T-helper 2 cell (primary cell): ENCODE data around the gene DPAGT1.
"Not testable (repeated sequence)": the region's sequence is repeated elsewhere in the genome, so short reads cannot be mapped to it uniquely, and the experiment has no call there.

Source experiments
- DNase-seq, 5 experiments: peaks; one replicate each; pipeline versions ENCODE4 v3.0.0 to v3.0.0-alpha.2; 2012 to 2022

The DPAGT1 gene

DNA sequence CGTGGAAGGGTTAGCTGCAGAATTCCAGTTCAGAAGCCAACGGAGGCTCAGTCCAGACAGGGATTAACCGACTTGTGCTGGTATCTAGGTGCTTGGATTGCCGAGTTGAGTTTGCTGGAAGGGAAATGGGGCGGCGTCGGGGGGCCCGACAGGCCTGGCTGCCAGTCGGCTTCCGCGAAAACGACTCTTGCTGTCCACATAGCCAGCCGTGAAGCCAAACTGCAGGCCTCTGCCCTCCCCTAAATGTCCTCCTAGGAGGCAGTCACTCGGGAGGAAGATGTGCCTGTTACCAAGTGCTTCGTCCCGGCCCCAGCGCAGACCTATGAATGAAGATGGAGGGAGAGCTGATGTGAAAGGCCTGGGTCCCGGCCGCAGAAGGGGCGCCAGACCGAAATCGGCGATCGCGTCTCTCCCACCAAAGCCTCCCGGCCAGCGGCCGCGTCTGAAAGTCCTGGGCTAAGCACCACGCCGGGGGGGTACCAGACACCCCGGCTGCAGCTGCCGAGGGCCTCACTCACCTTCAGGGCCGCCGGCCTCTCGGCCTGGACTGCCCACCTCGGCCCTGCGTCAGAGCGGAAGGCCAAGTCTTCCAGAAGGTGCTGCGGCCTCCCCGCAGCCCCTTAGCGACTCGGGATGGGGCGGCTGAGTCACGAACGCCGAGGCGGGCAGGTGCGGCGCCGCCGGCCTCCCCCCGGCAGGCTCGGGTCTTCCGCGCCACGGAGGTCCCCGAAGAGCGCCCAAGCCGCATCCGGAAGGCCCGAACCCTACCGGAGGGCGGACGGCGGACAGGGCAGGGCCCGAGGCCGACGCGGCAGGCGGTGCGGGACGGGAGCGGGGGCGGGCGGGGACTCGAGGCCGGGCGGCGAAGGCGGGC, 7.5 kb downstream of the DPAGT1 start:
- peak in 4 of 5 experiments; percentile 22 to 54 (median 25) for DNase-seq

DNA sequence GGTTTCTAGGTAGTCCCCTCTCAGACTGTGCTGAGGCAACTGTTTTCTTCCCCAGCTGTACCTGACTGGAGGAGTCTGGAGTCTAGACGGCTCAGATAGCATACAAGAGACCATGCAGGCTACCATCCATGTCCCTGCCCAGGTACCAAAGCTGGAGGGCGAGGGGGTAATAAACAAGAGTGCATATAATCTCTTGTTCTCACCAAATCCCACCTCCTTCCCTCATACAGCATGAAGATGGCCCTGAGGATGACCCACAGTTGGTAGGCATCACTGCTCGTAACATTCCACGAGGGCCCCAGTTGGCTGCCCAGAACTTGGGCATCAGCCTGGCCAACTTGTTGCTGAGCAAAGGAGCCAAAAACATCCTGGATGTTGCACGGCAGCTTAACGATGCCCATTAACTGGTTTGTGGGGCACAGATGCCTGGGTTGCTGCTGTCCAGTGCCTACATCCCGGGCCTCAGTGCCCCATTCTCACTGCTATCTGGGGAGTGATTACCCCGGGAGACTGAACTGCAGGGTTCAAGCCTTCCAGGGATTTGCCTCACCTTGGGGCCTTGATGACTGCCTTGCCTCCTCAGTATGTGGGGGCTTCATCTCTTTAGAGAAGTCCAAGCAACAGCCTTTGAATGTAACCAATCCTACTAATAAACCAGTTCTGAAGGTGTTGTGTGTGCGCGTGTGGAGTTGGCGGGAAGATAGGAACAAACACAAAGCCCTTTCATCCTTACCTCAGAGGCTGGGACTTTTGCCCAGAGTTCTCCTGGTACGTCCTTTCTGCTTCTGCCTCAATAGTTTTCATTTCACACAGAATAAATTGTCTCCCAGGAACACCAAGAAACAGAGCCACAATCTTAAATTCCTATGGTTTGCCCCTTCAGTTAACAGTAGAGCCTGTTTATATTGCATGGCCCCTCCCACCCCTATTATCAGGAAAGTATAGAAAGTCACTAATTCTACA, 8.5 kb downstream of the DPAGT1 start:
- no peak for DNase-seq

DNA sequence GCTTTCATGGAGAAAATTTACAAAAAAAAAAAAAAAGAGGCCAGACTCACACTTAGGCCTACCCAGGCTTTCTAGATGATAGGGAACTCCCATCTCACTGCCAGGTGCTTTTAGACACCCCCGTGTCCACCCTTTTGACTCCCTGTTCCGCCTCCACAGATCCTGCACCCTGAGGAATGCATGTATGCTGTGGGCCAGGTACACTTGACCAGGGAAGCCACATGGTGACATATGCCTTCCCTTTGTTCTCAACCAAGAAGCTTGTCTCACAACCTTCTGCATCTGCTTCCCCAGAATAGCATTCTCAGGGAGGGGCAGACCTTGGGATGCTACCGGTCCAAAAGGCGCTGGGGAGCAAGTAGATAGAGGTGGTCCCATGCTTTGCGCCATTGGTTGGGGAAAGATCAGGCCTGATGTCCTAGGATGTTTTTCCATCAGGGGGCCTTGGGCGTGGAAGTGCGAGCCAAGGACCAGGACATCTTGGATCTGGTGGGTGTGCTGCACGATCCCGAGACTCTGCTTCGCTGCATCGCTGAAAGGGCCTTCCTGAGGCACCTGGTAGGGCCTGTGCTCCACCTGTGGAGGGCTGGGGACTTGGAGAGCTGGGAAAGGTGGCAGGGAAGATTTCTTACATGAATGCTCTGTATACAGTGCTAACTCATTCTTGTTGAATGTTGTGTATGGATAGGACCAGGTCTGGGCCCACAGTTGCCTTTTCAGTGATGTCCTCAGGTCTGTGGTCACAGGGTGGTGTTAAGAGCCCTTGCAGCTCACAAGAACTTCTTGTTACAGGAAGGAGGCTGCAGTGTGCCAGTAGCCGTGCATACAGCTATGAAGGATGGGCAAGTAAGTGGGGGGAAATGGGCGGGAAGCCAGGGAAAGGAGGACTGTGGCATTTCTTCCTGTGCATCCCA, 9.4 kb downstream of the DPAGT1 start:
- peak in 1 of 5 experiments; percentile 41 for DNase-seq

DNA sequence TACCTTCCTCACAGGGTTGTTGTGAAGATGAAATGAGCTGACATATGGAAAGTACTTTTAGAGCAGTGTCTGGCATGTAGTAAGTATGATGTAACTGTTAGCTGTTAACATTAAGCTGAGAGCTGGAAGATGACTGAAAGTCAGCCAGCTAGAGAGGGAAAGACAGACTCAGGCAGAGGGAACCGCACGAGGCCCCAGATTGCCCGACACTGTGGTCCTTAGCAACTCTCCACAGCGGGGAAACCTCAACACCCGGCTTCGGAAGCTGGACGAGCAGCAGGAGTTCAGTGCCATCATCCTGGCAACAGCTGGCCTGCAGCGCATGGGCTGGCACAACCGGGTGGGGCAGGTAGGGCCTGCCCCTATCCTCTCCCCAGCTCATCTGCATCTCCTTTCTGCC, 10.5 kb downstream of the DPAGT1 start:
- DNase-seq = no peak

DNA sequence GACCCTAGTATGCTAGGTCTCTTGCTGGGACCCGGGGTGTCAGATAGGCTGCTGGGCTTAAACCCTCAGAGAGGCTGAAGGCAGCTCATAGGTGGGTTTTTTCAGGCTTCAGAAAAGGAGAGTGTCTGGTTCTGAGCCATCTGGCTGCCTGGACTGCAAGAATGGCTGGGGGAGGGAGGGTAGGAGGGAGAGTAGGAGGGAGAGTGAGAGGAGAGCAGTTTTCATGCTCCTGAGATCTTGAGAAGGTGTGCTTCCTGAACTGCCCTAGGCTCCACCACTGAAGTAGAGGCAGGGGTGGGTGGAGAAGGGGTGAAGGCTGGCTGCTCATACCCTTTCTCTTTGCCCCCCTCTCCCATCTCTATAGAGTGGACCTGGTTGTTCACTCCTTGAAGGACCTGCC, 12.3 kb downstream of the DPAGT1 start:
- no peak for DNase-seq

DNA sequence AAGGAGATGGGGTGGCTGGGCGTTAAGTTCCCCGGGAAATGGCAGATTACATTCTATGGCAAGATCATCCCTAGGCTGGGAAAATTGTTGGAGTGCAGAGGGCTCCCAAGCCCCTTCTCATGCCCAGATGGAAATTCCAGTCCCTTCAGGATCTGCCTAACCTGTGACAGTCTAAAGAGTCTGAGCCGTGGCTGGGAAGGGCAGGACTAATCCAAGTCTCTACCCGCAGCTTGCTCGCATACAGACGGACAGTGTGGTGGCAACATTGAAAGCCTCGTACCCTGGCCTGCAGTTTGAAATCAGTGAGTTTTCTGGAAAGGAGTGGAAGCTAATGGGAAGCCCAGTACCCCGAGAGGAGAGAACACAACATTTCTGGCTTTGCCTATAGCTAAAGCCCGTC, 13.2 kb downstream of the DPAGT1 start:
- no peak for DNase-seq

DNA sequence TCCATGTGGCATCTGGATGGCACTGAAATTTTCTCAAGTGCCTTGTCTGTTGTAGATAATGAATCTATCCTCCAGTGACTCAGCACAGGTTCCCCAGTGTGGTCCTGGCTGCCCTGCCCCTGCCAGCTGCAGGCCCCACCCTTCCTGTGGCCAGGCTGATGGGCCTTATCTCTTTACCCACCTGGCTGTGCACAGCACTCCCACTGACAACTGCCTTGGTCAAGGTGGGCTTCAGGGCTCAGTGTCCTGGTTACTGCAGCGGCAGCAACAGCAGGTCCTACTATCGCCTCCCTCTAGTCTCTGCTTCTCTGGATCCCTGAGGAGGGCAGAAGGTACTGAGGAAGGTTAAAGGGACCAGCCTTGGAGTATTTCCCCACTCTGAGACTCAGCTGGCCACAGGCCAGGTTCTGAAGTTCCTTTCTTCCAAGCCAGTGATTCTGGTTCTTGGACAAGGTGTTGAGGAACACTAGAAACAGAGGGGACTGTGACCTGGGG, 13.9 kb downstream of the DPAGT1 start:
- DNase-seq = peak in 1 of 5 experiments; percentile 38

DNA sequence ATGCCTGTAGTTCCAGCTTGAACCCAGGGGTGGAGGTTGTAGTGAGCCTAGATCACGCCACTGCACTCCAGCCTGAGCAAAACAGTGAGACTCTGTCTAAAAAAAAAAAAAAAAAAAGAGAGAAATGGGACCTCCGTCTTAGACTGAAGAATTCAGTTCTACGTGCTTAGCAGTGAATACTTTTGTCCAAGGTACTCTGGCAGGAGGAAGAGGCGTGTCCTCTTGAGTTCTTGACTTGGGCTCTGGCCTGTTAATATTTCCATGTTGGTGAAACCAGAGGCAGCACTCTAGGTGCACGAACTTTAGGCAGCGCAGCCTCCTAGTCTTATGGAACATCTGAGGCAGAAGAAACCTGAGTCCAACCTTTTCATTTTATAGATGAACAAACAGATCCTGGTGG, 14.5 kb downstream of the DPAGT1 start:
- no peak for DNase-seq

DNA sequence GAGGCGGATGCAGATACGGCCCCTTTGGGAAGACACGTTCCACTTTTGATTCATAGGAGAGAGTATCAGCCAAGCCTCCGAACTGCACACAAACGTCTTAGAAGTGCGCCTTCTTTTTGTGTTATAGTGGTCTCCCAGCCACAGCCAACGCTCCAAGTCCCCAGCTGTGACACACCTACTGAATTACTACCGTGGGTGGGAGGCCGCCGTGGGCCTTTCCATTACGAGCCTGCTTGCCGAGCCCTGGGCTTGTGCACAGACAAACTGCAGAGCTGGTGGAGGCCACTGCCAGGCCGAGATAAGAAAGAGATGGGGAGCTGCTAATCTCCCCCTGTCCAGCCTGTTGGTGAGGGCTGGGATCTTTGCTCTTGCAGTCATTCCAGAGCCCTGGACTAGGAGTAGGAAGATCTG, 16.2 kb downstream of the DPAGT1 start:
- DNase-seq = no peak

DNA sequence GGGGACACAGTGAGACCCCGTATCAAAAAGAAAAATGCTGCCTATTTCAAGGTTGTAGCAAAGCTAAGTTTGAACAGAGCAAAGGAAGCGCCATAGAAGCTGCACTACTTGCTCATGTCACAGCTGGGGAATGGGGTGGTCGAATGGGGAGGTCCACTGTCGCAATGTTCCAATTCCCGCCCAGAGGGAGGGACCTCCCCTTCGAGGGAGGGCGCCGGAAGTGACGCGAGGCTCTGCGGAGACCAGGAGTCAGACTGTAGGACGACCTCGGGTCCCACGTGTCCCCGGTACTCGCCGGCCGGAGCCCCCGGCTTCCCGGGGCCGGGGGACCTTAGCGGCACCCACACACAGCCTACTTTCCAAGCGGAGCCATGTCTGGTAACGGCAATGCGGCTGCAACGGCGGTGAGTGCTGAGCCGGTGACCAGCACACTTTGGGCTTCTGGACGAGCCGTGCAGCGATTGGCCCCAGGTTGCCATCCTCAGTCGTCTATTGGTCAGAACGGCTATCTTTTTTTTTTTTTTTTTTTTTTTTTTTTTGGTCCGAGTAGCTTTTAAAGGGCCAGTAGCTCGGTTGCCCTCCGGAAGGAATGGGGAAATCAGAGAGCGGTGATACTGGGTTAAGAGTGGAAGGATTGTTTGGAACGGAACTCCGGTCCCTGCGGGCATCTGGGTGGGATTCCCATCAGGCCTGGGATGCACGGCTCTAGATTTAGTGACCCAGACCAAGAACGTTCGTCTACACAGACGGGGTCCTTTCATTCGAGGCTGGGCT, 16.8 kb downstream of the DPAGT1 start, which contains the start of gene HMBS:
HMBS (plus strand) TSS at position 219 of the 774 bp plus-strand sequence; CDS start at position 372, 153 bp downstream.
- DNase-seq = peak; percentile 75 to 96 (median 89)

DNA sequence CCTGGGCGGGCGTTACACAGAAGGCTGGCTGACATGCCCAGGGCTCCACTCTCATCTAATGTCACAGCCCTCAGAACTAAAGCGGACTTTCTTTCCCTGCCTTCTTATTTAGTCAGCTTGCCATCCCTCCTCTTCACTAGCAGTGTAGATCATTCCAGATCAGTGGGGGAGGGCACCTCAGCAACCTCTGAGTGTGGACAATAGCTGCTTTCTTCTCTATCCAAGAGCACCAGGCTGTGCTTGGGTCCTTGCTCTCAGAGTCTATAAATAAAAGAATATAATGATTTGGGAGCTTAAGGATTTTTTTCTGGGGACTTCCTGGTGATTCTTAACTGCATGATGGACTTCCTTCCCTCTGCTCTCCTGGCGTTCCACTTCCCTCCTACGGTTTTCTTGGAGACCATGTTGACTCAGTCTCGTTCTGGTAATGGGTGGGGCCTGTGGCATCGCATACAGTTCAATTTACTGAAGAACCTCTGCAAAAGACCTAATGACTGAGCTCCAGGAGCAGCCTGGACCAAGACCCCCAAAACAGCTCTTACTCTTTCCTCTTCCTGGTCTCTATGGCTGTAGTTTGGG, 19.9 kb downstream of the DPAGT1 start:
- no peak for DNase-seq

DNA sequence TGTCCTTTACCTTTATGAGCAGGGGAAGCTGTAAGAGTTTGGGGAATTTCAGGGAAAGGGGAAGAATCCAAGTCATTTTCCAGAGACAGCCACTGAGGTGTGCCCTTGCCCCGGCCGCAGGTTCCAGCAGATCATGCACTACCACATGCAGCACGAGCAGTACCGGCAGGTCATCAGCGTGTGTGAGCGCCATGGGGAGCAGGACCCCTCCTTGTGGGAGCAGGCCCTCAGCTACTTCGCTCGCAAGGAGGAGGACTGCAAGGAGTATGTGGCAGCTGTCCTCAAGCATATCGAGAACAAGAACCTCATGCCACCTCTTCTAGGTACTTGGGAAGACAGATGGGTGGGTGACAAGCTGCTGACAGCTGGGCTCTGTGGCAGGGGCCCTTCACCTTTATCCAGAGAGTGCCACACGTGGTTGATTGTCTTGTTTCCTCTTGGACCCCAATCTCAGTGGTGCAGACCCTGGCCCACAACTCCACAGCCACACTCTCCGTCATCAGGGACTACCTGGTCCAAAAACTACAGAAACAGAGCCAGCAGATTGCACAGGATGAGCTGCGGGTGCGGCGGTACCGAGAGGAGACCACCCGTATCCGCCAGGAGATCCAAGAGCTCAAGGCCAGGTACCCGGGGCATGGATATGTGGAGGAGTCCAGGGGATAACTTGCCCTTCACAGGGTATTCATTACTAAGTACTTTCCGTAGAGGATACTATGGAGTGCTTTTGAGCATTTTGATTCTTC, 22.8 kb downstream of the DPAGT1 start:
- DNase-seq = no peak

DNA sequence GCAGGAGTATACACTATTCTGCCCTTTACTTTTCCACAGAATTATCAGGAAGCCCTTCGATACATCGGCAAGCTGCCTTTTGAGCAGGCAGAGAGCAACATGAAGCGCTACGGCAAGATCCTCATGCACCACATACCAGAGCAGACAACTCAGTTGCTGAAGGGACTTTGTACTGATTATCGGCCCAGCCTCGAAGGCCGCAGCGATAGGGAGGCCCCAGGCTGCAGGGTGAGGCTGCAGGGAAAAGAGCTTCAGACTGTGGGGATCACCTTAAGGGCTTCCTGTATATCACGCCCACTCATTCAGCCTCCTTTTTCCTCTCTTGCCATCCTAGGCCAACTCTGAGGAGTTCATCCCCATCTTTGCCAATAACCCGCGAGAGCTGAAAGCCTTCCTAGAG, 23.8 kb downstream of the DPAGT1 start:
- DNase-seq = no peak

DNA sequence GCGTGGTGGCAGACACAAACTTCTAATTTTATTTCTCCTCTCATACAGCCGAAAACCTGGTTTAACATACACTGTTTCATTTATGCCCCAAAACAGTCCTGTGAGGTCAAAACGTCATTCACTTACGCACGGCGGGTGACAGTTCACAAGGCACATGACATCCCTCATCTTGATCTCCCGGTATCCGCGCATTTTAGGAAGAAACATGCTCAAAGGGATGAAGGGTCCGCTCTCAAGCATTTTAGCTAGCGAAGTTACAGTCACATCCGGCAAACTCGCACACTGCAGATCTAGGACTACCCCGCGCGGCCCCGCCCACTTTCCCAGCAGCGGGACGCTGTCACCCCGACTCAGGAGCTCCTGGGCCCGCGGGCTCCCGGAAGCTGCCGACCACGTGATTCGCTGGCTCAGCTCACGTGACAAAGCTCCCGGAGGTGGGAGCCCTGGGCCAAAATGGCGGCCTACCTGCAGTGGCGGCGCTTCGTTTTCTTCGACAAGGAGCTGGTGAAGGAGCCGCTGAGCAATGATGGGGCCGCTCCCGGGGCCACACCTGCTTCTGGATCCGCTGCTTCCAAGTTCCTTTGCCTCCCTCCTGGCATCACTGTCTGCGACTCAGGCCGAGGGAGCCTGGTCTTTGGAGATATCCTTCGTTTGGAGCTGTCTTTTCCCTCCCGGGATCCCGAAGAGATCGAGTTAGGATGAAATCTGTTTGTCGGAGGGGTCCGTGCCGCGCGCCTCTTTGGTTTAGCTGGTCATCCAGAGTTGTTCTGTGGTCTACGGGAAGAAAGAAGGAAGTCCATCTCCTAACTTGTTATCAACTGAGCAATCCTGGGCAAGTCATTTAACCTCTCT, 34.1 kb downstream of the DPAGT1 start, which contains the start of gene VPS11:
VPS11 (plus strand) TSS at position 448 of the 852 bp plus-strand sequence; CDS start at position 454, 6 bp downstream.
- DNase-seq = peak; percentile 95 to 99 (median 98)

DNA sequence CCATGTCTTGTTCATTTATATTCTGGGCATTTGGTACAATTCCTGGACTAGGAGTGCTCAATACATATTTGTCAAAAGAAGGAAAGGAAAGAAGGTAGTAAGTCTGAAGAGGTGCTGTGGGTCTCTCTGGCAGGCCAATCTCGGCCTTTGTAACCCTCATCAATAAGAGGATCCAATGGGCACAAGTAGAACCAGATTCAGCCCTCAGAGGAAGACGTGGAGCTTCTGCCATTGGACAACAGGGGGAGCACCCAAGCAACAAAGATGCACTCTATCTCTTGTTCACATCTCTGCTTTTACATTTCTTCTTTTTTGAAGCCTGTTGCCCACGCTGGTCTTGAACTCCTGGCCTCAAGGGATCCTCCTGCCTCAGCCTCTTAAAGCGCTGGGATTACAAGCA, 36.3 kb downstream of the DPAGT1 start:
- DNase-seq = peak in 2 of 5 experiments; percentile 23 to 80

DNA sequence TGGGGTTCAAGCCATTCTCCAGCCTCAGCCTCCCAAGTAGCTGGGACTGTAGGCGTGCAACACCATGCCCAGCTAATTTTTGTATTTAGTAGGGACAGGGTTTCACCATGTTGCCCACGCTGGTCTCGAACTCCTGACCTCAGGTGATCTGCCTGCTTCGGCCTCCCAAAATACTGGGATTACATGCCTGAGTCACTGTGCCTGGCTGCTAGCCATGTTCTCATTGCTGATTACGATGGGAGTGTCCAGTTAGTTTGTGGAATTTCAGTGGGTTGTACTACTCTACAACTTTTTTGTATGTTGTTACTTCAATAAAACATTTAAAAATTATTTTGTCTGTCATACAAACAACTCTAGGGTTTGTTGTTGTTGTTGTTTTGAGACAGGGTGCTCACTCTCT, 38.9 kb downstream of the DPAGT1 start:
- no peak for DNase-seq

DNA sequence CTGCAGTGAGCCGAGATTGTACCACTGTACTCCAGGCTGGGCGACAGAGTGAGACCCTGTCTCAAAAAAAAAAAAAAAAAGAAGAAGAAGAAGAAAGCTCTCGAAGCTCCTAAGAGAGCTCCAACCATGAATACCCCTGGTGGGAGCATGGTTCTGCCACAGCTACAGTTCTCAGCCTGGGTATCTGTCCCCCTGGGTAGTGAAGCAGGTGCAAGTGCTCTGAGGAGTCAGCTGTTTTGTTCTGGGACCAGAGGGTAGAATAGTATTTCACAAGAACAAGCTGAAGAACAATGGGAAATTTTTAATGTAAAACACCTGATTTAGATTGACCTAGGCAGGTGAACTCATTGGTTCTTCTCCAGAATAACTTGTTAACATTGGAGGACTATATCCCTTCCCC, 40.4 kb downstream of the DPAGT1 start:
- DNase-seq = no peak

DNA sequence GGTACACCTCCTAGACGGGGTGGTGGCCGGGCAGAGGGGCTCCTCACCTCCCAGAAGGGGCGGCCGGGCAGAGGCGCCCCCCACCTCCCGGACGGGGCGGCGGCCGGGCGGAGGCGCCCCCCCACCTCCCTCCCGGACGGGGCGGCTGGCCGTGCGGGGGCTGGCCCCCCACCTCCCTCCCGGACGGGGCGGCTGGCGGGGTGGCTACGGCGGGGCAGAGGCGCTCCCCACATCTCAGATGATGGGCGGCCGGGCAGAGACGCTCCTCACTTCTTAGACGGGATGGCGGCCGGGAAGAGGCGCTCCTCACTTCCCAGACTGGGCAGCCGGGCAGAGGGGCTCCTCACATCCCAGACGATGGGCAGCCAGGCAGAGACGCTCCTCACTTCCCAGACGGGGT, 42.5 kb downstream of the DPAGT1 start:
- not testable (repeated sequence) for DNase-seq
